GM18507 (cell line): ENCODE measurements around the gene NBEA.

Source experiments
- DNase-seq: peaks from one replicate; pipeline ENCODE4 v3.0.0; 2011; ENCODE audit warnings: low read depth; ENCODE audit not compliant: insufficient read length; ENCODE audit errors: extremely low spot score
- FAIRE-seq: peaks from 2 replicates; lab custom pipeline; 2011; peaks lifted over from hg19 to GRCh38; lab: Jason Lieb, UNC

NBEA gene

GRCh38 chr13:35479706-35480105 lies 537.6 kb downstream of the NBEA start:
- no peak for DNase-seq
- FAIRE-seq: no peak

DNA sequence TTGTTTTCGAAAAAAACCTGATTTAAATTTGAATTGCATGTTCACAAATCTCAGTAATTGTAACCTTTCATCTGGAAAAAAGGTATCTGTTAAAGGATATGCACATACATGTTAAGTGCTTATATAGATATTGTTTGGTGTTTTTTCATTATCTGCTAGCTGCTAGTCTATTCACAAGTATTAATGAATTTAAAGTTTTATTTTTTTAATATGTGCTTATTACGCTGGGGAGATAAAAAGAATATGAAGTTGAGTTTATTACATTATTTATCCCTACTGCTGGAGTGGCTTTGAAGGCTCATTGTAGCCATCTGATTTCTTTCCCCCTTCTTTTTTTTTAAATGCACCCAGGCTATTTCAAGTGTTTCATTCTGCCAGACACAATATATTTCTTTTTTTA lies 538.3 kb downstream of the NBEA start:
- FAIRE-seq (no peak), DNase-seq (no peak)

GRCh38 chr13:35481777-35482176 lies 539.7 kb downstream of the NBEA start:
- FAIRE-seq: no peak

DNA sequence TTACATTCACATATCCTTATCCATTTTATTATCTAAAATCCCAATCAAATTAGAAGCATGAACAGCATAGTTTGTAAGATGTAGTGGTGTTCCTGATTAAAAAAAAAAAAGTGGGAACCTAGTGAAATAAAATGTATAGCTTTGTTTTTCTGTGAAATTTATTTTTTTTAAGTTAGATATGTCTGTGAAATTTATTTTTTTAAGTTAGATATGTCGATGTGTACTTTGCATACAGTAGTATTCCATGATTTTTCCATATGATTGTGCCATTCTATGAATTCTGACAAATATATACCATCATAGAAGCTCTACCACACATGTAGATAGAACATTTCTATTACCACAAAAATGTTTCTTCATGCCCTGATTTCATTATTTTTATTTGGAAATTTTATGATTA lies 540.5 kb downstream of the NBEA start:
- FAIRE-seq: no peak
- no peak for DNase-seq

More at GRCh38 chr13:35481777-35482176, 539.7 kb downstream of the NBEA start:
- no peak for DNase-seq

DNA sequence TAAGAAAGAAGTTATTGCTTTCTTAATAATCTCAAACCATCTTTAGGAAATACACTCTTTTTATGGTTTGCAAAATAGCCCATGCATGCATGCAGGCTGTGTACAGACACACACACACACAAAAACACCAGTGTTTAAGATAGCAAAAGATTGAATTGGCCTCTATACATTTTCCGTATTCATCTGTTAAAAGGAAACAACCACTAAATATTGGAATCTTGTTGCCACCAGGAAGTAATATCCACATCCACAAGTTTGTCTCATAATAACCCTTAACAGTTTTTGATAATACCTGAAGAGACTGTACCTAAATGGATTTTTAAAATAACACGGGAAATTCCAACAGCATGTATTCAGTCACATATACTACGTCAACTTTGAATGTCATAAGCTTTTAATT lies 541.7 kb downstream of the NBEA start:
- DNase-seq (no peak), FAIRE-seq (no peak)

- DNase-seq (no peak), FAIRE-seq (no peak)
These were observed 542.3 kb downstream of the NBEA start for GRCh38 chr13:35484384-35484783.

GRCh38 chr13:35485424-35485823 lies 543.4 kb downstream of the NBEA start:
- no peak for DNase-seq
- no peak for FAIRE-seq

DNA sequence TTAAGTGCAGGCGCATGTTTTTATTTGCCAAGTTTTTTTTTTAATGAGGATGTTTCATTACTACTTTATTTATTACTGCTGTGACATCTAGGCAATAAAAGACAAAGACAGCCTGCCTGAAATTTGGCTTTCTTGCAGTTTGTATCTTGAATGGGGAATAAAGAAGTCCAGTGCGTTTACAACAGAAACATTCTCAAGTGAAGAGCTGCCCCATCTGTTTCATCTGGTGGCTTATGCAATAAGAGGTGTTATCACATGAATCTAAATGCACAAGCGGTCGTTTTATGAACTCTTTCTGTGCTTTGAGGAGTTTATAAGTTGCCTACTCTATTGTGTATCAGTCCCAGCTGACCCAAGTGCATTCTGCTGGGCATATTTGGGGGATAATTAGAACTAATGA lies 547.0 kb downstream of the NBEA start:
- DNase-seq: no peak
- FAIRE-seq: no peak

DNA sequence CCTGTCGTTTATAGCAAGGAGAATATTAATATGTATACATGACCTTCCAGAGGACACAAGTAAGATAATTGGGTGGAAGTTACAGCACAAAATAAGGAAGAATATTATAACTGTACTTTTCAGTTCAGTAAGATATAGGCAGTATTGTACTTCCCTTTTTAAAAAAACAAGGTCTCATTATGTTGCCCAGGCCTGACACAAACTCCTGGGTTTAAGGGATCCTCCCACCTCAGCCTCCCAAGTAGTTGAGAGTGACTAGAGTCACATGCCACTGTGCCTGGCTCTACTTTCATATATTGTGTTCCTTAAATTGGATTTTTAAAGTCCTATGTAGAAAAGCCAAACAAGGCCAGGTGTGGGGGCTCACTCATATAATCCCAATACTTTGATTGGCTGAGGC lies 553.9 kb downstream of the NBEA start:
- FAIRE-seq (no peak), DNase-seq (no peak)

GRCh38 chr13:35496761-35497386 lies 554.8 kb downstream of the NBEA start:
- no peak for DNase-seq
- no peak for FAIRE-seq

GRCh38 chr13:35498231-35498630 lies 556.2 kb downstream of the NBEA start:
- no peak for FAIRE-seq
- DNase-seq: no peak

DNA sequence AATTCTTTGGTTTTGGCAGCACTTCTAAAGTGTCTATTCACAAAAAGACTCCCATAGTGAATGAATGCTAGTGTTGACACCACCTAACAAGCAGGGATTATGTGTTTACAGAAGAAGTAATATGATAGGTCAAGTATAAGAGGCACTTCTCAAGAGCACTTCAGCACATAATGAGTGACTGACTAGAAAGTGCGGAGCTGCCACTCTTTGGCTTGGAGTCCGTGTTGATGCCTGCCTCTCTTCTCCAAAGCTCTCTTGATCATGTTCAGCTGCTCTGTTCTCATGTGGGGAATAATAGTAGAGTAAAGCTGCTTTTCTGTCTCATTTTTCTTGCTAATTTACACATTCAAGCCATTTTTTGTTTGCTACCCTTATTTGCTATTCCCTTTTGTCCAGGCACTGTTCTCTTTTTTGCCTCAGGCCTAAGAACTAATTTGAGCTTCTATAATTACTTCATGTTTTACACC lies 557.2 kb downstream of the NBEA start:
- FAIRE-seq (no peak), DNase-seq (no peak)

- FAIRE-seq (no peak), DNase-seq (no peak)
These were observed 557.6 kb downstream of the NBEA start for GRCh38 chr13:35499676-35500075.

- FAIRE-seq: no peak
- no peak for DNase-seq
These were observed 558.1 kb downstream of the NBEA start for GRCh38 chr13:35500144-35500543.

DNA sequence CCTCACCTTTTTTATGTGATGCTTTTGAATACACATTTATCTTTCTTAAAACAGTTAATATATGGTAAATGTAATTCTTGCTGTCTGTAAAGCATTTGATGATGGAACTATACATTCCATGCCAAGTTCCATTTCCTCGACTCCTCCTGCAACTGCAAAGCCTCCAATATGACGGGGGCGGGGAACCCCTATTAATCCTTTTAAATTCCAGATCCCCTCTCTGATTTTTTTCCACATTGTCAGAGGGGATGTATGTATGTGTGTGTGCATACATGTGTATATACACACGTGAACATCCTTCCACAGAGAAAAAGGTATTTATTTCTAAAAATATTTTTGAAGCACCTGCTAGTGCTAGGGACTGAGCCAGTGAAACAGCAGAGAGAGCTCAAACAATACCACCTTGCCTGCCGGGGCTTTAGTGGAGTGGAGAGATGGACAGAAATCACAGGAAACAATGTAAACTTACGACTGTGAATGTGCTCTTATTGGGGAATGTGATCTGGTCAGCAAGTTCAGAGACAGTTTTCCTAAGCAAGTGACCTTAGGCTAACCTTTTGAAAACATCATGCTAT lies 559.7 kb downstream of the NBEA start:
- FAIRE-seq (no peak), DNase-seq (no peak)

DNA sequence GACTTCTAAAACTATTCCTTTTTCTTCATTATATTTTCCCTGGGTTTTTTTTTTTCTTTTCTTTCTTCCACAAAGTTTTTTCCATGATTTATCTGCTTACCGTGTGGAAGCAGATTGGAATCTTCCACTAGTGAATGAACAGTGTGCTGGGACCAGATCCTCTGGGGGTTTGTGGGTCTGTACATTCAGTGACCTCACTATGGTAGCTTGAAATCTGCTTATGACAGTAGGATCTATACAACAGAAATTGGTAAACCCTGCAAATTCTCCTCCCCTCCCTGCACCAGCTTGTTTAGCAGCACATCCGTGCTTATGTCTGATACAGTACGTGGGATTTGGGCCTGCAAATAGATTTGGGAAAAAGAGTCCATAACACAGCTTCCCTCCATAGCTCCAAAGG lies 560.4 kb downstream of the NBEA start:
- FAIRE-seq (no peak), DNase-seq (no peak)

DNA sequence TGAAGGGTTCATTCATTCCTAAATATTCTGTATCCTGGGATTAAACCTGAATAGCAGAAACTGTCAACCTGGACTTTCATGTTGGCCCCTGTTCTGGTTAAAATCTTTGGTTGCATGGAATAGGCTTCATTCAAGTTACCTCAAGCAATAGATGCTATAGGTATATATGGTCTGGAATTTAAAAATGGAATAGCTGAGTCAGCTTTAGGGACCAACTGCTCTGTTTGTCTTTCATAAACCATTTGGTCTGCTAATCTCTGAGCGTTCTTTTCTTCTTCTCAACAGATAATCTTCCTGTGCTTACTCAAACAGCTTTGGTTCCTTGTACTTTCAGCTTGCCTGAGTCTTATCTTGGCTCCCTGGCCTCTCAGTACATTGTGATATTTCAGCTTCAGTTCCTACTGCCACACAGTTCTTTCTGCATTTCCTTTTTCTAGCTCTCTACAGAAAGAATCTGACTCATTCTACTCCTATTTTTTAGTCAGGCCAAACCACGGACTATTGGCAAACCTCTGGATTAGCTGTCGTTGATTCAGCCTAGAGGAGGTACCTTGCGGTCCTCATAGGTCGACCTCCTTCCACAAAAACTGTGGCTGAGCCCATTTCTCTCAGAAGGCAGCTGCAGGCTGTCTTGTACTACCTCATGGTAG lies 570.3 kb downstream of the NBEA start:
- DNase-seq (no peak), FAIRE-seq (no peak)

- FAIRE-seq (no peak), DNase-seq (no peak)
These were observed 572.0 kb downstream of the NBEA start for GRCh38 chr13:35514061-35514477.

- DNase-seq (no peak), FAIRE-seq (no peak)
These were observed 572.9 kb downstream of the NBEA start for GRCh38 chr13:35514801-35515502.

DNA sequence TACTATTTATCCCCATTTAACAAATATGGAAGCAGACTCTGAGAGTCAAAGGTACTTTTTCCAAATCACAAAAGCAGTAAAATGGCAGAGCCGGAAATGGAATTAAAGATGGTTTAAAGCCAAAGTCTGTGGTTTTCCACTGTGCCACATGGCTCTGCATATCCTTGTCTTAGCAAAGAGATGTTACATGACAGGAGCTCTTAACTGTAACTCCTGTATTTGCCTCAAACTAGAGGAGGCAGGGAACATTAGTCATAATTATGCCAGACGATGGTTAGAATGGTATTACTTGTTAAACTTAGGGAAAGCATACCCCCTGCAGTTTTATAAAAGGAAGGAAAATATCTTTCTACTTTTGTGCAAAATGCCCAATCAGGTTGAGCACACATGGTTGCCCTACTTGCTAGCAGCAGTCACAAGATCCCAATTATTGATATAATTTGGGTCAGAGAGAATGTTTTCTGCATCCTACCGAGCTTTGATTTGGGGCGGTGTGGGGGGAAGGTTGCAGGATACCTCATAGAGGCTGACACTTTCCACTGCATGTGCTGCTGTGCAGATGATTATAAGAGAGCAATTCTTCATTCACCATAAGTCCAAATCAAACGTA lies 576.4 kb downstream of the NBEA start:
- no peak for FAIRE-seq
- DNase-seq: no peak
